AG08396 (cell line): ENCODE data around the gene ZNF567.
"Not testable (repeated sequence)": the region's sequence is repeated elsewhere in the genome, so short reads cannot be mapped to it uniquely, and the experiment has no call there.

Source experiments
- DNase-seq: peaks from one replicate; pipeline ENCODE4 v3.0.0; 2012; ENCODE audit warnings: low spot score, mixed read lengths

The ZNF567 gene

GRCh38 chr19:36687214-36688056 lies at the start of gene ZNF567:
Gene ZNF567 (plus strand): TSS chr19:36687612. CDS start chr19:36694868, 7,256 bp downstream.
- peak; percentile 98 for DNase-seq

GRCh38 chr19:36638862-36639510 lies 48.4 kb upstream of the ZNF567 start:
- DNase-seq: no peak

- no peak for DNase-seq
These were observed 40.7 kb upstream of the ZNF567 start for GRCh38 chr19:36646746-36647145.

GRCh38 chr19:36652958-36653357 lies 34.5 kb upstream of the ZNF567 start:
- DNase-seq: no peak

GRCh38 chr19:36665832-36666231 lies 21.6 kb upstream of the ZNF567 start:
- no peak for DNase-seq

GRCh38 chr19:36668646-36669045 lies 18.8 kb upstream of the ZNF567 start:
- DNase-seq: no peak

GRCh38 chr19:36672368-36672767 lies 15.0 kb upstream of the ZNF567 start:
- DNase-seq: no peak

GRCh38 chr19:36674201-36674600 lies 13.2 kb upstream of the ZNF567 start:
- DNase-seq: no peak

GRCh38 chr19:36679455-36679854 lies 8.0 kb upstream of the ZNF567 start:
- no peak for DNase-seq

GRCh38 chr19:36685835-36686234 lies 1.6 kb upstream of the ZNF567 start:
- no peak for DNase-seq

- peak; percentile 22 for DNase-seq
These were observed 823 bp upstream of the ZNF567 start for GRCh38 chr19:36686365-36687213.

GRCh38 chr19:36688058-36688457 lies 646 bp downstream of the ZNF567 start:
- DNase-seq: no peak

- no peak for DNase-seq
These were observed 19.7 kb downstream of the ZNF567 start for GRCh38 chr19:36707134-36707533.

- no peak for DNase-seq
These were observed 22.0 kb downstream of the ZNF567 start for GRCh38 chr19:36709423-36709822.

- DNase-seq: no peak
These were observed 32.5 kb downstream of the ZNF567 start for GRCh38 chr19:36719687-36720556.

- not testable (repeated sequence) for DNase-seq
These were observed 48.8 kb downstream of the ZNF567 start for GRCh38 chr19:36736166-36736565.

GRCh38 chr19:36745870-36746269 lies 58.5 kb downstream of the ZNF567 start:
- DNase-seq: no peak

- DNase-seq: no peak
These were observed 60.3 kb downstream of the ZNF567 start for GRCh38 chr19:36747750-36748149.

GRCh38 chr19:36748431-36749275 lies 61.2 kb downstream of the ZNF567 start:
- no peak for DNase-seq

- not testable (repeated sequence) for DNase-seq
These were observed 62.2 kb downstream of the ZNF567 start for GRCh38 chr19:36749613-36750012.
